ENCODE measurements around the gene GLYR1.

- TF ChIP-seq BHLHE40 (IDR thresholded peaks at IDR 0.05; ENCODE audit: borderline replicate concordance in 1 of 2, low read depth in 2 of 2, low read length in 1 of 2) (peak in 1 of 2 experiments; percentile 5; a peak in 2 of 4 replicates), BCL11A (IDR thresholded peaks at IDR 0.05; ENCODE audit: low read depth, low read length) (no peak), GATAD2B (conservative IDR thresholded peaks at IDR 0.05; ENCODE audit: low read depth) (no peak), MEF2B (IDR thresholded peaks at IDR 0.05; ENCODE audit: partially characterized antibody, poor library complexity, severe bottlenecking) (peak; percentile 31), EZH2 (IDR thresholded peaks at IDR 0.05; ENCODE audit: borderline replicate concordance, control insufficient read depth, low read depth, low read length) (no peak), TCF12 (IDR thresholded peaks at IDR 0.05; ENCODE audit: low read depth, low read length) (no peak), CTCF (IDR thresholded peaks at IDR 0.05 in 2 of 3, conservative IDR thresholded peaks at IDR 0.05 in 1 of 3; ENCODE audit: control insufficient read depth in 2 of 3, extremely low read depth in 1 of 3, insufficient read depth in 1 of 3, low read depth in 3 of 3, low read length in 3 of 3) (no peak), NFYA (IDR thresholded peaks at IDR 0.05; ENCODE audit: borderline replicate concordance, low read depth, low read length) (no peak), MAX (IDR thresholded peaks at IDR 0.05; ENCODE audit: low read depth, low read length) (peak; percentile 49; the same call in 1 of the 2 replicates), YY1 (IDR thresholded peaks at IDR 0.05; ENCODE audit: low read depth, low read length) (peak; percentile 23; the same call in 1 of the 2 replicates), POLR2A (IDR thresholded peaks at IDR 0.05; ENCODE audit: low read depth, low read length) (peak; percentile 85)
These were observed 78.4 kb downstream of the GLYR1 start for GRCh38 chr16:4768549-4769305.
